H1 (cell line): Measurements from ENCODE around the gene WDR7. TPM values are rescaled to one million over a fixed set of nuclear protein-coding genes. Genes with fewer than 3 reads are reported as not detected.

Experiments
- CTCF ChIA-PET: fragments of 300-600 bp; sonication (Branson Sonifier 250); formaldehyde crosslinking; loops from one replicate; lab custom pipeline; 2021; ENCODE audit not compliant: partially characterized antibody; lab: Charles Lee
- POLR2A ChIA-PET: fragments of 300-600 bp; sonication (Branson Sonifier 250); formaldehyde crosslinking; loops from one replicate; lab custom pipeline; 2021; ENCODE audit warnings: inconsistent platforms; ENCODE audit not compliant: partially characterized antibody; lab: Charles Lee
- DNase-seq, 2 experiments: peaks; one replicate each; pipeline versions ENCODE4 v3.0.0 to v3.0.0-alpha.2; 2010 to 2022; ENCODE audit warnings: low spot score in 2 of 2, low read depth in 1 of 2, mixed read lengths in 1 of 2
- FAIRE-seq: peaks from 2 replicates; lab custom pipeline; 2011; peaks lifted over from hg19 to GRCh38; lab: Jason Lieb, UNC
- H2AFZ ChIP-seq: 2 replicates; pipeline ENCODE4 v1.8.1; 2012; ENCODE audit warnings: low read length, inconsistent platforms
- H2AK5ac ChIP-seq: 2 replicates; pipeline ENCODE4 v1.6.1; 2013; ENCODE audit warnings: low read depth, low read length
- H2BK120ac ChIP-seq: replicated peaks from 2 replicates; pipeline ENCODE3; 2013; ENCODE audit warnings: low read depth, low read length, inconsistent platforms
- H2BK12ac ChIP-seq: 2 replicates; pipeline ENCODE4 v1.6.1; 2013; ENCODE audit warnings: low read depth, low read length
- H2BK15ac ChIP-seq: 2 replicates; pipeline ENCODE4 v1.6.1; 2013; ENCODE audit warnings: low read length
- H2BK20ac ChIP-seq: 2 replicates; pipeline ENCODE4 v1.6.1; 2013; ENCODE audit warnings: low read length
- H2BK5ac ChIP-seq: 2 replicates; pipeline ENCODE4 v1.6.1; 2013; ENCODE audit warnings: low read depth, low read length
- H3K14ac ChIP-seq: 2 replicates; pipeline ENCODE4 v1.6.1; 2013; ENCODE audit warnings: inconsistent platforms; ENCODE audit not compliant: insufficient read length
- H3K18ac ChIP-seq: 2 replicates; pipeline ENCODE4 v1.6.1; 2013; ENCODE audit warnings: low read length; ENCODE audit errors: extremely low read depth
- H3K23ac ChIP-seq: 2 replicates; pipeline ENCODE4 v1.6.1; 2013; ENCODE audit warnings: inconsistent platforms; ENCODE audit not compliant: insufficient read length
- H3K23me2 ChIP-seq: 2 replicates; pipeline ENCODE4 v1.6.1; 2013; ENCODE audit warnings: low read depth, low read length
- H3K27ac ChIP-seq: 2 replicates; pipeline ENCODE4 v1.6.1; 2011; ENCODE audit warnings: low read depth, low read length, inconsistent platforms
- H3K27me3 ChIP-seq, 4 experiments: replicated peaks in 1 of 4; 1 replicate in 1 of 4; 2 replicates in 3 of 4; pipeline versions ENCODE4 v1.6.1 to v1.8.1; 2011 to 2013; ENCODE audit warnings: low read length in 3 of 4, mild to moderate bottlenecking in 3 of 4, inconsistent platforms in 2 of 4, mixed read lengths in 2 of 4, moderate library complexity in 1 of 4; ENCODE audit not compliant: control insufficient read depth in 3 of 4, insufficient read depth in 3 of 4; ENCODE audit errors: extremely low read depth in 1 of 4
- H3K36me3 ChIP-seq, 4 experiments: 2 replicates each; pipeline versions ENCODE4 v1.6.1 to v1.8.1; 2011 to 2013; ENCODE audit warnings: mild to moderate bottlenecking in 4 of 4, low read length in 3 of 4, moderate library complexity in 2 of 4, control low read depth in 1 of 4, inconsistent platforms in 1 of 4; ENCODE audit not compliant: insufficient read depth in 4 of 4, control insufficient read depth in 2 of 4
- H3K4ac ChIP-seq: replicated peaks from 2 replicates; pipeline ENCODE3; 2013; ENCODE audit warnings: low read length, low read depth, mixed read lengths, inconsistent platforms; ENCODE audit not compliant: insufficient read length
- H3K4me1 ChIP-seq, 4 experiments: replicated peaks in 1 of 4; 1 replicate in 1 of 4; 2 replicates in 3 of 4; pipeline versions ENCODE4 v1.6.1 to v1.8.1; 2011 to 2013; ENCODE audit warnings: low read length in 3 of 4, inconsistent platforms in 2 of 4, mixed read lengths in 1 of 4; ENCODE audit not compliant: insufficient read depth in 4 of 4, control insufficient read depth in 3 of 4
- H3K4me2 ChIP-seq, 2 experiments: 2 replicates each; pipeline versions ENCODE4 v1.6.1 to v1.8.1; 2011 to 2013; ENCODE audit warnings: low read depth in 2 of 2, low read length in 2 of 2, control low read depth in 1 of 2, inconsistent platforms in 1 of 2, mild to moderate bottlenecking in 1 of 2; ENCODE audit not compliant: insufficient read depth in 1 of 2
- H3K4me3 ChIP-seq, 4 experiments: fragments of 200-600, 300-600 bp in 1 of 4; sonication (generic), shearing (Covaris generic), sonication (Bioruptor Twin) in 1 of 4; 2 replicates each; pipeline versions ENCODE4 v1.5.1 to v1.8.1; 2011 to 2016; ENCODE audit warnings: low read length in 4 of 4, low read depth in 3 of 4, control low read depth in 2 of 4, inconsistent platforms in 2 of 4, mild to moderate bottlenecking in 2 of 4, mixed read lengths in 1 of 4, moderate library complexity in 1 of 4; ENCODE audit not compliant: insufficient read depth in 2 of 4; ENCODE audit errors: extremely low read depth in 1 of 4
- H3K56ac ChIP-seq: replicated peaks from 2 replicates; pipeline ENCODE3; 2013; ENCODE audit warnings: low read depth, mild to moderate bottlenecking, mixed read lengths, low read length, inconsistent platforms; ENCODE audit not compliant: insufficient read length
- H3K79me1 ChIP-seq: 2 replicates; pipeline ENCODE4 v1.6.1; 2013; ENCODE audit warnings: low read depth, low read length, control low read depth
- H3K79me2 ChIP-seq, 2 experiments: 2 replicates each; pipeline versions ENCODE4 v1.6.1 to v1.8.1; 2012 to 2013; ENCODE audit warnings: low read length in 2 of 2, mild to moderate bottlenecking in 2 of 2, inconsistent platforms in 1 of 2; ENCODE audit not compliant: insufficient read depth in 2 of 2, control insufficient read depth in 1 of 2
- H3K9ac ChIP-seq, 4 experiments: replicated peaks in 1 of 4; 1 replicate in 1 of 4; 2 replicates in 3 of 4; pipeline versions ENCODE4 v1.6.1 to v1.8.1; 2011 to 2013; ENCODE audit warnings: low read depth in 3 of 4, low read length in 3 of 4, control low read depth in 2 of 4, mild to moderate bottlenecking in 2 of 4, moderate library complexity in 2 of 4, inconsistent platforms in 1 of 4; ENCODE audit errors: extremely low read depth in 1 of 4
- H3K9me3 ChIP-seq, 2 experiments: 2 replicates each; pipeline versions ENCODE4 v1.6.1 to v1.8.1; 2012 to 2013; ENCODE audit warnings: mild to moderate bottlenecking in 2 of 2, moderate library complexity in 2 of 2, control low read depth in 1 of 2, inconsistent platforms in 1 of 2, low read depth in 1 of 2, low read length in 1 of 2, mixed read lengths in 1 of 2; ENCODE audit not compliant: insufficient read depth in 2 of 2
- H4K20me1 ChIP-seq, 2 experiments: replicated peaks in 1 of 2; 2 replicates each; pipeline versions ENCODE3 to v1.8.1; 2011 to 2013; ENCODE audit warnings: inconsistent platforms in 2 of 2, low read length in 2 of 2, mild to moderate bottlenecking in 1 of 2; ENCODE audit not compliant: insufficient read depth in 2 of 2, control insufficient read depth in 1 of 2
- H4K5ac ChIP-seq: 2 replicates; pipeline ENCODE4 v1.6.1; 2013; ENCODE audit warnings: low read length, low read depth, mixed read lengths, inconsistent platforms; ENCODE audit not compliant: insufficient read length
- H4K8ac ChIP-seq: 2 replicates; pipeline ENCODE4 v1.8.0; 2013; ENCODE audit warnings: mild to moderate bottlenecking, moderate library complexity, low read length, inconsistent platforms; ENCODE audit not compliant: insufficient read depth; ENCODE audit errors: extremely low read depth
- H4K91ac ChIP-seq: replicated peaks from 2 replicates; pipeline ENCODE3; 2013; ENCODE audit warnings: low read length, mixed read lengths, inconsistent platforms; ENCODE audit not compliant: insufficient read length
- BCL11A ChIP-seq, 2 experiments: IDR thresholded peaks; one replicate each; pipeline ENCODE4 v1.6.1; 2011; ENCODE audit warnings: low read depth in 2 of 2, low read length in 2 of 2, mild to moderate bottlenecking in 2 of 2
- CTCF ChIP-seq, 3 experiments: IDR thresholded peaks; 1 replicate in 2 of 3; 2 replicates in 1 of 3; pipeline versions ENCODE4 v1.5.1 to v1.6.1; 2011; ENCODE audit warnings: low read length in 3 of 3, mild to moderate bottlenecking in 3 of 3, inconsistent platforms in 2 of 3, low read depth in 1 of 3, moderate library complexity in 1 of 3; ENCODE audit not compliant: insufficient read depth in 1 of 3; ENCODE audit errors: control extremely low read depth in 1 of 3
- FOSL1 ChIP-seq: IDR thresholded peaks from 2 replicates; pipeline ENCODE4 v1.6.1; 2011; ENCODE audit warnings: mild to moderate bottlenecking, low read depth, low read length, moderate library complexity; ENCODE audit not compliant: insufficient read depth
- HDAC2 ChIP-seq, 2 experiments: fragments of 300-600 bp in 1 of 2; sonication (generic) in 1 of 2; IDR thresholded peaks; 2 replicates each; pipeline ENCODE4 v1.6.1; 2011 to 2012; ENCODE audit warnings: low read depth in 2 of 2, low read length in 2 of 2, mild to moderate bottlenecking in 2 of 2, moderate library complexity in 2 of 2, borderline replicate concordance in 1 of 2, inconsistent platforms in 1 of 2
- HDAC6 ChIP-seq: IDR thresholded peaks from one replicate; pipeline ENCODE4 v1.7.1; 2012; ENCODE audit warnings: low read depth, mild to moderate bottlenecking, inconsistent platforms, low read length, moderate library complexity
- KDM1A ChIP-seq: fragments of 200-600, 300-600 bp; sonication (generic); IDR thresholded peaks from 2 replicates; pipeline ENCODE4 v1.7.1; 2016; ENCODE audit warnings: mild to moderate bottlenecking, low read length, borderline replicate concordance
- KDM4A ChIP-seq: IDR thresholded peaks from one replicate; pipeline ENCODE4 v1.7.1; 2012; ENCODE audit warnings: low read depth, mild to moderate bottlenecking, moderate library complexity, low read length, inconsistent platforms; ENCODE audit not compliant: severe bottlenecking
- POLR2AphosphoS5 ChIP-seq: IDR thresholded peaks from 2 replicates; pipeline ENCODE4 v1.6.1; 2011; ENCODE audit warnings: low read depth, low read length
- SAP30 ChIP-seq: fragments of 300-600 bp; sonication (generic); IDR thresholded peaks from 2 replicates; pipeline ENCODE4 v1.7.1; 2012; ENCODE audit warnings: low read length, moderate library complexity, mild to moderate bottlenecking, inconsistent platforms; ENCODE audit not compliant: insufficient read depth, insufficient replicate concordance
- SRF ChIP-seq: IDR thresholded peaks from 2 replicates; pipeline ENCODE4 v1.6.1; 2011; ENCODE audit warnings: mild to moderate bottlenecking, low read depth, low read length, moderate library complexity
- TBP ChIP-seq: IDR thresholded peaks from 2 replicates; pipeline ENCODE4 v1.6.1; 2011; ENCODE audit warnings: low read depth, low read length, improper control_type of control experiment
- YY1 ChIP-seq: IDR thresholded peaks from 2 replicates; pipeline ENCODE4 v1.6.1; 2011; ENCODE audit warnings: low read depth, mild to moderate bottlenecking, low read length
- WGBS, 2 experiments: shearing (Covaris generic) in 1 of 2; methylation state at CpG; one replicate each; pipeline versions ENCODE4 v1.1.6 to v1.1.7; 2013 to 2015; ENCODE audit warnings: low lambda C conversion rate in 2 of 2, mixed read lengths in 2 of 2, inconsistent platforms in 1 of 2, low coverage in 1 of 2, missing lambda C conversion rate in 1 of 2; ENCODE audit not compliant: insufficient replicate concordance in 2 of 2, insufficient coverage in 1 of 2, insufficient read length in 1 of 2; ENCODE audit errors: extremely low coverage in 1 of 2, missing lambda C conversion rate in 1 of 2; 5-methylcytosine and 5-hydroxymethylcytosine counted together
- polyA plus RNA-seq, 7 experiments: library from polyadenylated mRNA; depleted of rRNA in 3 of 7; stranded (reverse) in 5 of 7; unstranded in 2 of 7; fragments of >200 nt in 5 of 7; fragments of 200-250 nt in 2 of 7; gene quantifications; 1 replicate in 5 of 7; 2 replicates in 1 of 7; 4 replicates in 1 of 7; pipeline versions ENCODE4 v1.2.1 to v1.2.3, GENCODE V29; 2011 to 2013; ENCODE audit warnings: missing spikeins in 2 of 7, mixed read lengths in 2 of 7
- total RNA-seq: library from RNA; stranded (reverse); fragmentation: NEBNext Ultra II Directional; extraction: Animal tissue kit (Norgen Biotek cat#: 25700); gene quantifications from 2 replicates; pipeline ENCODE4 v1.2.1, GENCODE V29; 2021

The WDR7 gene
- total and polyA plus RNA-seq, 2 of the 8 experiments (the other 6 are each of a cell fraction or from before 2014, with no cell fraction given): 5.5 to 15.2 TPM

GRCh38 chr18:56715121-56715520, 64.0 kb downstream of the WDR7 start:
- H3K23ac ChIP-seq: no peak overlapping the region
- no peak overlapping the region for H3K56ac ChIP-seq
- ChIA-PET POLR2A (no interaction called here), CTCF (interaction anchor here (0.6 to 4.3 kb wide), 3 partner anchors 9 to 714 kb away, joined by 3 to 25 read pairs (median 4); no protein-coding TSS in a partner anchor)
- no peaks in the 10 kb centered on the region for H3K79me1 ChIP-seq
- H3K9me3 ChIP-seq: no peaks in the 10 kb centered on the region
- no peak overlapping the region for H3K4me2 ChIP-seq
- no peak overlapping the region for H3K27ac ChIP-seq
- no peak overlapping the region for H2BK20ac ChIP-seq
- H4K91ac ChIP-seq: no peak overlapping the region
- no peak overlapping the region for H2BK120ac ChIP-seq
- no peak overlapping the region for H2AK5ac ChIP-seq
- no peaks in the 10 kb centered on the region for H3K27me3 ChIP-seq
- no peak overlapping the region for H2BK5ac ChIP-seq
- H4K5ac ChIP-seq: no peak overlapping the region
- H2BK12ac ChIP-seq: no peak overlapping the region
- H2BK15ac ChIP-seq: no peak overlapping the region
- WGBS, 2 experiments: 82% methylated on average over 5 of the region's 5 CpGs; no CpG with 5 or more reads in 1 of the 2 experiments
- DNase-seq (no peak), FAIRE-seq (no peak)
- H4K8ac ChIP-seq: no peak overlapping the region
- no peak overlapping the region for H3K4me3 ChIP-seq
- no peaks in the 10 kb centered on the region for H3K4me1 ChIP-seq
- no peak overlapping the region for H3K18ac ChIP-seq
- no peaks in the 10 kb centered on the region for H3K23me2 ChIP-seq
- H3K79me2 ChIP-seq: no peaks in the 10 kb centered on the region
- H3K9ac ChIP-seq: no peak overlapping the region
- H4K20me1 ChIP-seq: no peaks in the 10 kb centered on the region
- no peak overlapping the region for H2AFZ ChIP-seq
- H3K4ac ChIP-seq: no peak overlapping the region
- no peaks in the 10 kb centered on the region for H3K36me3 ChIP-seq
- H3K14ac ChIP-seq: no peak overlapping the region
- no peak for TF ChIP-seq SAP30
- TF ChIP-seq CTCF (IDR thresholded peaks at IDR 0.05; ENCODE audit: control extremely low read depth in 1 of 3, insufficient read depth in 1 of 3, low read depth in 1 of 3, low read length in 3 of 3): no peak
- TF ChIP-seq TBP: no peak
- no peak for TF ChIP-seq YY1
- TF ChIP-seq SRF: no peak
- TF ChIP-seq KDM1A: no peak
- TF ChIP-seq KDM4A: no peak
- no peak for TF ChIP-seq HDAC6
- TF ChIP-seq FOSL1: no peak
- no peak for TF ChIP-seq HDAC2 (IDR thresholded peaks at IDR 0.05; ENCODE audit: borderline replicate concordance in 1 of 2, low read depth in 2 of 2, low read length in 2 of 2)
- TF ChIP-seq BCL11A (IDR thresholded peaks at IDR 0.05; ENCODE audit: low read depth in 2 of 2, low read length in 2 of 2): no peak
- no peak for TF ChIP-seq POLR2AphosphoS5
